Sigmoid colon (tissue), 7 donors: Measurements from ENCODE around the gene IL4. TPM values are rescaled to one million over a fixed set of nuclear protein-coding genes. Genes with fewer than 3 reads are reported as not detected.

ENCODE experiments used
- DNase-seq: peaks from one replicate; pipeline ENCODE4 v3.0.0-alpha.2; 2019
- H3K27ac ChIP-seq, 4 donors: fragments of 200-600 bp; sonication (generic); one replicate each; pipeline ENCODE4 v1.5.1; 2016 to 2019; ENCODE audit warnings: mild to moderate bottlenecking in 1 of 4
- H3K27me3 ChIP-seq, 3 donors: fragments of 200-600 bp; sonication (generic); one replicate each; pipeline ENCODE4 v1.5.1; 2019; ENCODE audit warnings: mild to moderate bottlenecking in 1 of 3
- H3K36me3 ChIP-seq, 4 donors: fragments of 200-600 bp; sonication (generic); one replicate each; pipeline ENCODE4 v1.5.1; 2016 to 2019
- H3K4me1 ChIP-seq, 4 donors: fragments of 200-600 bp; sonication (generic); one replicate each; pipeline ENCODE4 v1.5.1; 2017 to 2019
- H3K4me3 ChIP-seq, 4 donors: fragments of 200-600 bp; sonication (generic); one replicate each; pipeline ENCODE4 v1.5.1; 2017 to 2019; ENCODE audit warnings: mild to moderate bottlenecking in 2 of 4, moderate library complexity in 1 of 4
- H3K9me3 ChIP-seq, 4 donors: fragments of 200-600 bp in 3 of 4; sonication (generic) in 3 of 4; one replicate each; pipeline versions ENCODE4 v1.5.1 to v1.6.1; 2013 to 2019
- EP300 ChIP-seq, 4 donors: sonication (generic); formaldehyde crosslinking; IDR thresholded peaks; one replicate each; pipeline ENCODE4 v1.6.1; 2017; ENCODE audit warnings: antibody characterized with exemption in 4 of 4
- POLR2A ChIP-seq, 2 donors: fragments of 450-650 bp; IDR thresholded peaks; one replicate each; pipeline ENCODE4 v1.6.1; 2016; ENCODE audit warnings: antibody characterized with exemption in 2 of 2, mild to moderate bottlenecking in 2 of 2, moderate library complexity in 2 of 2
- POLR2AphosphoS5 ChIP-seq, 4 donors: sonication (generic); formaldehyde crosslinking; IDR thresholded peaks; one replicate each; pipeline ENCODE4 v1.6.1; 2017; ENCODE audit warnings: antibody characterized with exemption in 4 of 4
- WGBS, 2 donors: extraction: QIAGEN DNeasy Blood & Tissue Kit; methylation state at CpG; one replicate each; pipeline ENCODE4 v1.1.7; 2013; 5-methylcytosine and 5-hydroxymethylcytosine counted together
- intact Hi-C: fragments of 100-400 bp; cut with DNase I; formaldehyde crosslinking; loops from one replicate; pipeline ENCODE4 v1.15.1; 2023
- polyA plus RNA-seq, 3 donors: library from polyadenylated mRNA; stranded (reverse); fragments of 200-250 nt; gene quantifications; one replicate each; pipeline ENCODE4 v1.2.3, GENCODE V29; 2013
- total RNA-seq, 4 donors: library from RNA; depleted of rRNA; stranded (reverse); fragments of >200 nt; gene quantifications; one replicate each; pipeline ENCODE4 v1.1.0, GENCODE V29; 2016
- TF ChIP-seq, protein P1 (sequence below), 4 experiments: fragments of 450-650 bp in 3 of 4; fragments of 200-600 bp in 1 of 4; IDR thresholded peaks; one replicate each; pipeline ENCODE4 v1.5.1; 2016 to 2019; ENCODE audit warnings: antibody characterized with exemption in 4 of 4, mild to moderate bottlenecking in 3 of 4, moderate library complexity in 2 of 4
- donor health status: healthy with polysubstance abuse.
- donor health status: Bipolar disorder and iron deficiency.
- donor health status: healthy.

IL4 gene
- total and polyA plus RNA-seq, 7 donors: not detected

- TF ChIP-seq EP300 (IDR thresholded peaks at IDR 0.05) (no peak), POLR2A (IDR thresholded peaks at IDR 0.05) (no peak), POLR2AphosphoS5 (IDR thresholded peaks at IDR 0.05) (no peak)
- TF ChIP-seq, protein P1, sequence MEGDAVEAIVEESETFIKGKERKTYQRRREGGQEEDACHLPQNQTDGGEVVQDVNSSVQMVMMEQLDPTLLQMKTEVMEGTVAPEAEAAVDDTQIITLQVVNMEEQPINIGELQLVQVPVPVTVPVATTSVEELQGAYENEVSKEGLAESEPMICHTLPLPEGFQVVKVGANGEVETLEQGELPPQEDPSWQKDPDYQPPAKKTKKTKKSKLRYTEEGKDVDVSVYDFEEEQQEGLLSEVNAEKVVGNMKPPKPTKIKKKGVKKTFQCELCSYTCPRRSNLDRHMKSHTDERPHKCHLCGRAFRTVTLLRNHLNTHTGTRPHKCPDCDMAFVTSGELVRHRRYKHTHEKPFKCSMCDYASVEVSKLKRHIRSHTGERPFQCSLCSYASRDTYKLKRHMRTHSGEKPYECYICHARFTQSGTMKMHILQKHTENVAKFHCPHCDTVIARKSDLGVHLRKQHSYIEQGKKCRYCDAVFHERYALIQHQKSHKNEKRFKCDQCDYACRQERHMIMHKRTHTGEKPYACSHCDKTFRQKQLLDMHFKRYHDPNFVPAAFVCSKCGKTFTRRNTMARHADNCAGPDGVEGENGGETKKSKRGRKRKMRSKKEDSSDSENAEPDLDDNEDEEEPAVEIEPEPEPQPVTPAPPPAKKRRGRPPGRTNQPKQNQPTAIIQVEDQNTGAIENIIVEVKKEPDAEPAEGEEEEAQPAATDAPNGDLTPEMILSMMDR (IDR thresholded peaks at IDR 0.05): no peak
- no peak overlapping the region for H3K4me3 ChIP-seq
- whole genome bisulfite sequencing, 2 donors: 77 to 94% methylated on average over 4 of the region's 4 CpGs
- H3K27me3 ChIP-seq: no peaks in the 10 kb centered on the region
- no peak for DNase-seq
- intact Hi-C loops: no loop called here
- H3K4me1 ChIP-seq: no peaks in the 10 kb centered on the region
- H3K9me3 ChIP-seq: no peaks in the 10 kb centered on the region
- H3K27ac ChIP-seq: no peak overlapping the region
- H3K36me3 ChIP-seq: peaks cover 22 to 57% (median 26%) of the 10 kb centered on the region in 4 donors
Measured at GRCh38 chr5:132635873-132636272, 37.9 kb upstream of the IL4 start.

- Histone ChIP-seq H3K27me3 (no peaks in the 10 kb centered on the region), H3K27ac (no peak overlapping the region), H3K4me3 (no peak overlapping the region), H3K36me3 (peaks cover 25 to 70% (median 39%) of the 10 kb centered on the region in 4 donors), H3K4me1 (no peaks in the 10 kb centered on the region), H3K9me3 (no peaks in the 10 kb centered on the region)
- WGBS, 2 donors: 98% methylated on average over 4 of the region's 4 CpGs
- intact Hi-C loops: no loop called here
- TF ChIP-seq EP300 (IDR thresholded peaks at IDR 0.05) (no peak), POLR2A (IDR thresholded peaks at IDR 0.05) (no peak), POLR2AphosphoS5 (IDR thresholded peaks at IDR 0.05) (no peak)
- TF ChIP-seq, protein P1 (IDR thresholded peaks at IDR 0.05): no peak
- no peak for DNase-seq
Measured at GRCh38 chr5:132637241-132637640, 36.5 kb upstream of the IL4 start.

DNA sequence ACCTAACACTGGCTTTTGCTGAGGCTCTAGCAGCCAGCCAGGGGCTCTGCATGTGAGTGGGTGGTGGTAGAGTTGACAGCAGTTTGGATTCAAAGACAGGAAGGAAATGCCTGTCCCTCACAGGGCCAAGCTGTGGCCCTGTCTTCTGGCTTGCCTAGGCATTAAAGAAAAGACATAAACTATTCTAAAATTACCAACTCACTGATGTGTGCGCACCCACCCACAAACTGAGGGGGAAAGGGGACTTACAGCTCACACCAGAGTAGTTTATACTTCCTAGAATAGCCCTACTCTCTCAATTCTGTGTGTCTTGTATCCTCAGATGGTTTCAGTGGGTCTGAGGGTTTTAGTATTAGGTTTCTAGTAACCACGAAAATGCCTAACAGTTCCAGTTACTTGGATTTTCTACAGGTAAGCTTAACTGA lies 34.1 kb upstream of the IL4 start:
- Histone ChIP-seq H3K27ac (no peak overlapping the region), H3K4me1 (no peaks in the 10 kb centered on the region), H3K27me3 (no peaks in the 10 kb centered on the region), H3K9me3 (no peaks in the 10 kb centered on the region), H3K4me3 (no peak overlapping the region), H3K36me3 (peaks cover 31 to 83% (median 42%) of the 10 kb centered on the region in 4 donors)
- 65 to 88% methylated on average over 2 of the region's 2 CpGs for WGBS, 2 donors
- TF ChIP-seq POLR2AphosphoS5 (IDR thresholded peaks at IDR 0.05) (no peak), EP300 (IDR thresholded peaks at IDR 0.05) (no peak), POLR2A (IDR thresholded peaks at IDR 0.05) (no peak)
- TF ChIP-seq, protein P1 (IDR thresholded peaks at IDR 0.05): no peak
- intact Hi-C loops: no loop called here
- DNase-seq: no peak

DNA sequence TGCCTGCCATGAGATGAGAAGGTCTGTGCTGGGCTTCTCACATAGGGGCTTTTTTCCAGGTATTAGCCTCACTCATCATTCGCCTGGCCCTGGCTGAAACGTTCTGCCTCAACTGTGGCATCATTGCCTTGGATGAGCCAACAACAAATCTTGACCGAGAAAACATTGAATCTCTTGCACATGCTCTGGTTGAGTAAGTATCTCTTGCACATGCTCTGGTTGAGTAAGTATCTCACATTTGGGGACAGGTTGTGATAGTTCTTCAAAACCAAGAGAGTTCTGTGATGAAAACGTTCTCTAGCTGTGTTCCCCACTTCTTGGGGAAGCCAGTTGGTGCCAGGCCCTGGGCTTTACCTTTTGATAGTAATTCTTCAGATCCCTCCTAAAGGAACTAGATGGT lies 33.2 kb upstream of the IL4 start:
- no peaks in the 10 kb centered on the region for H3K9me3 ChIP-seq
- WGBS, 2 donors: 87 to 90% methylated on average over 4 of the region's 4 CpGs
- H3K4me3 ChIP-seq: no peak overlapping the region
- no peaks in the 10 kb centered on the region for H3K4me1 ChIP-seq
- no peak for DNase-seq
- TF ChIP-seq POLR2A (IDR thresholded peaks at IDR 0.05) (no peak), EP300 (IDR thresholded peaks at IDR 0.05) (no peak)
- TF ChIP-seq, protein P1 (IDR thresholded peaks at IDR 0.05): no peak
- intact Hi-C loops: no loop called here
- no peaks in the 10 kb centered on the region for H3K27me3 ChIP-seq
- H3K27ac ChIP-seq: no peak overlapping the region
- H3K36me3 ChIP-seq: peaks cover 31 to 83% (median 42%) of the 10 kb centered on the region in 4 donors

DNA sequence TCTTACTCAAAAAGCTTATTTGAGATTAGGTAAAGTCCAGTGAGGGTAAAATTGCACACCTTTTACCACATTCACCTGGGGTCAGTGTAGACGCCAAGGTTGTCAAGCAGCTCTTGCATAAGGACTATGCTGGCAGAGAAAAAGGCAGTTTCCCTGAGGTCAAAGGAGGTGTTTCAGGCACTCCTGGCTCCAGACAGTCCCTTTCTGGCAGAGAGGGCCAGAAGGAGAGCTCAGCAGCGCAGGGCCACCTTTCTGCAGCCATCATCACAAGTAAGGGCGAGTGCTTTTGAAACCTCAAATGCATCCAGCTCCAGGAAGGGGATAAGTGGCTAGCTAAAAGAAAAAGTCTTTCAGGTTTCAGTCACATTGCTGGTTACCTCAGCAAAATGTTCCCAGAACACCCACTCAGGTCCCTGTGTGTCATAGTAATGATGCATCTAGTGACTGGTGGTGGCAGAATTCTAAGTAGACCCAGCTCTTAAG lies 32.5 kb upstream of the IL4 start:
- Histone ChIP-seq H3K9me3 (no peaks in the 10 kb centered on the region), H3K27ac (no peak overlapping the region), H3K36me3 (peaks cover 31 to 78% (median 42%) of the 10 kb centered on the region in 4 donors), H3K4me1 (no peaks in the 10 kb centered on the region), H3K27me3 (no peaks in the 10 kb centered on the region), H3K4me3 (no peak overlapping the region)
- 86 to 95% methylated on average over 3 of the region's 3 CpGs for WGBS, 2 donors
- TF ChIP-seq POLR2AphosphoS5 (IDR thresholded peaks at IDR 0.05): no peak
- no peak for TF ChIP-seq EP300 (IDR thresholded peaks at IDR 0.05)
- no peak for TF ChIP-seq POLR2A (IDR thresholded peaks at IDR 0.05)
- TF ChIP-seq, protein P1 (IDR thresholded peaks at IDR 0.05): no peak
- DNase-seq: no peak
- intact Hi-C loops: no loop called here
